Hepatocyte (in vitro differentiated cells): ENCODE results near the gene ZNF692. TPM values are rescaled to one million over a fixed set of nuclear protein-coding genes. Genes with fewer than 3 reads are reported as not detected.

Source experiments
- DNase-seq: peaks from one replicate; pipeline ENCODE4 v3.0.0-alpha.2; 2016; ENCODE audit warnings: low spot score
- H2AFZ ChIP-seq: fragments of 200-600 bp; sonication (generic); 2 replicates; pipeline ENCODE4 v1.6.0; 2016; ENCODE audit warnings: antibody characterized with exemption, mild to moderate bottlenecking
- H3K27ac ChIP-seq: fragments of 200-600 bp; sonication (generic); 2 replicates; pipeline ENCODE4 v1.5.1; 2016; ENCODE audit warnings: mild to moderate bottlenecking
- H3K27me3 ChIP-seq: fragments of 200-600 bp; sonication (generic); 2 replicates; pipeline ENCODE4 v1.6.1; 2016
- H3K36me3 ChIP-seq: fragments of 200-600 bp; sonication (generic); replicated peaks from 2 replicates; pipeline ENCODE4 v1.5.1; 2016; ENCODE audit warnings: low read depth; ENCODE audit not compliant: insufficient read depth
- H3K4me1 ChIP-seq: fragments of 200-600 bp; sonication (generic); 2 replicates; pipeline ENCODE4 v1.5.1; 2016; ENCODE audit warnings: mild to moderate bottlenecking, moderate library complexity; ENCODE audit not compliant: insufficient read depth
- H3K4me2 ChIP-seq: fragments of 200-600 bp; sonication (generic); 2 replicates; pipeline ENCODE4 v1.6.0; 2016
- H3K4me3 ChIP-seq: fragments of 200-600 bp; sonication (generic); 2 replicates; pipeline ENCODE4 v1.5.1; 2016; ENCODE audit warnings: mild to moderate bottlenecking
- H3K79me2 ChIP-seq: fragments of 200-600 bp; sonication (generic); 2 replicates; pipeline ENCODE4 v1.6.0; 2017; ENCODE audit warnings: mild to moderate bottlenecking
- H3K9me2 ChIP-seq: fragments of 200-600 bp; sonication (generic); replicated peaks from 2 replicates; pipeline ENCODE4 v1.6.0; 2017; ENCODE audit warnings: mild to moderate bottlenecking; ENCODE audit not compliant: insufficient read depth
- H3K9me3 ChIP-seq: fragments of 200-600 bp; sonication (generic); 2 replicates; pipeline ENCODE4 v1.5.1; 2016; ENCODE audit warnings: low read depth, mild to moderate bottlenecking
- H4K20me1 ChIP-seq: fragments of 200-600 bp; sonication (generic); 2 replicates; pipeline ENCODE4 v1.6.0; 2016; ENCODE audit warnings: mild to moderate bottlenecking; ENCODE audit not compliant: insufficient read depth, poor library complexity, severe bottlenecking
- EZH2 ChIP-seq: fragments of 200-600 bp; sonication (generic); IDR thresholded peaks from 2 replicates; pipeline ENCODE4 v1.6.1; 2016; ENCODE audit warnings: antibody characterized with exemption, mild to moderate bottlenecking, borderline replicate concordance
- EZH2phosphoT487 ChIP-seq: fragments of 200-600 bp; sonication (generic); IDR thresholded peaks from one replicate; pipeline ENCODE4 v1.6.1; 2018; ENCODE audit warnings: antibody characterized with exemption, mild to moderate bottlenecking, low read depth, moderate library complexity; ENCODE audit not compliant: unreplicated experiment, severe bottlenecking
- WGBS: methylation state at CpG from one replicate; pipeline ENCODE4 v1.1.6; 2016; ENCODE audit warnings: low lambda C conversion rate; ENCODE audit errors: missing lambda C conversion rate; 5-methylcytosine and 5-hydroxymethylcytosine counted together
- polyA plus RNA-seq: library from polyadenylated mRNA; unstranded; fragments of >200 nt; fragmentation: Nextera tagmentation; extraction: Ambion mirVana; gene quantifications from 2 replicates; pipeline ENCODE4 v1.2.1, GENCODE V29; 2016
- total RNA-seq: library from RNA; depleted of rRNA; stranded (reverse); fragments of >200 nt; gene quantifications from 2 replicates; pipeline ENCODE4 v1.2.3, GENCODE V29; 2014
- TF ChIP-seq, protein P1 (sequence below): fragments of 200-600 bp; sonication (generic); IDR thresholded peaks from 2 replicates; pipeline ENCODE4 v1.5.1; 2016; ENCODE audit warnings: antibody characterized with exemption, mild to moderate bottlenecking; ENCODE audit not compliant: poor library complexity

Gene ZNF692
- total and polyA plus RNA-seq, 2 experiments from 2014 or later: 42.1 to 60.8 TPM

DNA sequence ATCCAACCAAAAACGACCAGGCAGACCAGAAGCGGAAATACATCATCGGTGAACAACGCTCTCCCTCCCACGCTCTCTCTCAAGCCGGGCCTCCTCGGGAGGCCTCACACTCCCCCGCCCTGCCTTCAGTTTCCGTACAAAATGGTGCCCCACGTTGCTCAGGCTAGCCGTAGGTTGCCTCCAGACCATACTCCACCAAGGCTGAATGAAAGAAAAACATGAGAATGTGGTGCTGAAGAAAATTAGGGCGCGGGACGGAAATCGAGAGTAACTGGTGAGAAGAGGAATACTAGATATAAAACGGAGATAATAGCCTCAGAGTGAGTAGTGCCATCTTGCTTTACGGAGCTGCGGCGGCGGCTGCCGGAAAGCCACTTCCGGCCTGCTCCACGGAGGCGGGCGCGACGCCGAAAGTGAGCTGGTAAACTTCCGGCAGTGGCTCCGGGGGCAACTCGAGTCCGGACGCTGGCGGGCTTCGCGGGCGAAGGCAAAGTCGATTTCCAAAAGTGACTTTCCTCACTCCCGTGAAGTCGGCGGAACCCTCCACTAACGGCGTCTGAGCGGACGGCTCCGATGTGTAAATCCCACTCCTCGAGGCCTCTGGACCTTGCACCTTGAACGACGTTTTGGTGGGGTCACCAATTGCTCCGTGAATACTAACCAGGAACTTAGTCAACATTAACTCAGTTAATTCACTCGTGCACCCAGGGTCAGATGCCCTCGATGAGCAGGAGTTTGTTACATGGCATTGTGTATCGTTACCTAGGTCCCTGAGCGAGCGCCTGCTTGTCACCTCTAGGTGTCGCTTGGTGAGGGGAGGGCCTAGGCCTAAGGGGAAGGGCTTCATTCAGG is 32.8 kb downstream of the ZNF692 start, which contains the start of gene SH3BP5L:
SH3BP5L (minus strand) TSS at position 7 of the 852 bp plus-strand sequence. CDS start 980 bp downstream, outside the sequence.
- TF ChIP-seq EZH2: no peak
- TF ChIP-seq, protein P1, sequence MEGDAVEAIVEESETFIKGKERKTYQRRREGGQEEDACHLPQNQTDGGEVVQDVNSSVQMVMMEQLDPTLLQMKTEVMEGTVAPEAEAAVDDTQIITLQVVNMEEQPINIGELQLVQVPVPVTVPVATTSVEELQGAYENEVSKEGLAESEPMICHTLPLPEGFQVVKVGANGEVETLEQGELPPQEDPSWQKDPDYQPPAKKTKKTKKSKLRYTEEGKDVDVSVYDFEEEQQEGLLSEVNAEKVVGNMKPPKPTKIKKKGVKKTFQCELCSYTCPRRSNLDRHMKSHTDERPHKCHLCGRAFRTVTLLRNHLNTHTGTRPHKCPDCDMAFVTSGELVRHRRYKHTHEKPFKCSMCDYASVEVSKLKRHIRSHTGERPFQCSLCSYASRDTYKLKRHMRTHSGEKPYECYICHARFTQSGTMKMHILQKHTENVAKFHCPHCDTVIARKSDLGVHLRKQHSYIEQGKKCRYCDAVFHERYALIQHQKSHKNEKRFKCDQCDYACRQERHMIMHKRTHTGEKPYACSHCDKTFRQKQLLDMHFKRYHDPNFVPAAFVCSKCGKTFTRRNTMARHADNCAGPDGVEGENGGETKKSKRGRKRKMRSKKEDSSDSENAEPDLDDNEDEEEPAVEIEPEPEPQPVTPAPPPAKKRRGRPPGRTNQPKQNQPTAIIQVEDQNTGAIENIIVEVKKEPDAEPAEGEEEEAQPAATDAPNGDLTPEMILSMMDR: peak; percentile 68
- peak within 1 kb of the TSS; percentile 95 for H3K4me2 ChIP-seq
- peaks cover 43% of the 10 kb centered on the region for H3K79me2 ChIP-seq
- WGBS: under 1% methylated on average over 56 of the region's 56 CpGs
- H3K27ac ChIP-seq: peak within 1 kb of the TSS; percentile 94
- H4K20me1 ChIP-seq: peaks cover 7% of the 10 kb centered on the region
- H3K4me1 ChIP-seq: peaks cover 20% of the 10 kb centered on the region
- H3K9me2 ChIP-seq: no peaks in the 10 kb centered on the region
- H2AFZ ChIP-seq: peak within 1 kb of the TSS; percentile 67
- no peaks in the 10 kb centered on the region for H3K36me3 ChIP-seq
- H3K4me3 ChIP-seq: peak within 1 kb of the TSS; percentile 55
- H3K27me3 ChIP-seq: no peaks in the 10 kb centered on the region
- H3K9me3 ChIP-seq: no peaks in the 10 kb centered on the region
- peak; percentile 96 for DNase-seq

DNA sequence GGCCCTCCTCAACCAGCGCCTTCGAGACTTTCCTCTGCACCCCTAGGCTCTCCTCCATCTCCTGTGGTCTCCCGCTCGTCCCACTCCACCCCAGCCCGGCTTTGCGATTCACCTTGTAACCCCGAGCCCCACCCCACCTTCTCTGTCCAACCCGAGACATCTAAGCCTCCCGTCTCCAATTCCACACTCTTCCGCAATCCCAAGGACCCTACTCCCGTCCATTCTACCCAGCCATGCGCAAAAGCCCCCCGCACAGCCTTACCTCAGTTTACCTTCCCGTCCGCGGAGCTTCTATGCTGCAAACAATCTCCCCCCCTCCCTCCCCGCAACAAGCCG is 33.3 kb downstream of the ZNF692 start:
- Histone ChIP-seq H3K4me2 (peak overlapping the region; percentile 95), H3K27ac (peak overlapping the region; percentile 94), H3K27me3 (no peaks in the 10 kb centered on the region), H3K9me3 (no peaks in the 10 kb centered on the region), H3K36me3 (no peaks in the 10 kb centered on the region), H3K4me3 (peak overlapping the region; percentile 55), H3K79me2 (peaks cover 48% of the 10 kb centered on the region), H4K20me1 (peaks cover 7% of the 10 kb centered on the region), H2AFZ (peak overlapping the region; percentile 67), H3K9me2 (no peaks in the 10 kb centered on the region), H3K4me1 (peaks cover 20% of the 10 kb centered on the region)
- TF ChIP-seq, protein P1: no peak
- TF ChIP-seq EZH2 (no peak), EZH2phosphoT487 (no peak)
- WGBS: 0% methylated on average over 14 of the region's 18 CpGs
- DNase-seq: no peak

DNA sequence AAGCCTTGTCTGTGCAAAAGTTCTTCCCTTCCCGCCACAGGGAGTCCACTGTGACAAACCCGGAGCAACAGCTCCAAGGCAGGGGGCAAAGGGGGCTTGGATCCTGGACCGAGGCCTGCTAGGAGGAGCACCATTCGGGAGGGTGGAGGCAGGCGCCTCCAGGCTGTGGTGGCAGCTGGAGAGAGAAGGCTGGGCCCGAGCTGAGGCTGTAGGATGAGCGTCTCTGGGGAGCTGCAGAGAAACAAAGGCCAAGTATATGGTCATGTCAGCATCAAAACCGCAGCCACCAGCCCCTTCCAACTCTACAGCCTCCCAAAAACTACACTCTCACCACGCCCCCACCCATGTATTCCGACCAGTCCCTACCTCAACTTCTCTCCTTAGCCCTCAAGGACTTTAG is 33.7 kb downstream of the ZNF692 start:
- DNase-seq: no peak
- Histone ChIP-seq H2AFZ (peak overlapping the region; percentile 67), H3K4me1 (peaks cover 20% of the 10 kb centered on the region)

More for the DNA sequence above, 33.7 kb downstream of the ZNF692 start:
- H3K79me2 ChIP-seq: peaks cover 53% of the 10 kb centered on the region
- 51% methylated on average over 10 of the region's 10 CpGs for WGBS
- H3K27ac ChIP-seq: peak overlapping the region; percentile 94
- TF ChIP-seq EZH2phosphoT487 (no peak), EZH2 (no peak)
- TF ChIP-seq, protein P1: no peak
- H3K9me2 ChIP-seq: no peaks in the 10 kb centered on the region
- no peaks in the 10 kb centered on the region for H3K9me3 ChIP-seq
- H3K27me3 ChIP-seq: no peaks in the 10 kb centered on the region
- peak overlapping the region; percentile 95 for H3K4me2 ChIP-seq
- H4K20me1 ChIP-seq: peaks cover 7% of the 10 kb centered on the region
- peak overlapping the region; percentile 55 for H3K4me3 ChIP-seq
- no peaks in the 10 kb centered on the region for H3K36me3 ChIP-seq
